Measurements from ENCODE around the gene GLRX5.
"Not testable (repeated sequence)": the region's sequence is repeated elsewhere in the genome, so short reads cannot be mapped to it uniquely, and the experiment has no call there.

Gene GLRX5

DNA sequence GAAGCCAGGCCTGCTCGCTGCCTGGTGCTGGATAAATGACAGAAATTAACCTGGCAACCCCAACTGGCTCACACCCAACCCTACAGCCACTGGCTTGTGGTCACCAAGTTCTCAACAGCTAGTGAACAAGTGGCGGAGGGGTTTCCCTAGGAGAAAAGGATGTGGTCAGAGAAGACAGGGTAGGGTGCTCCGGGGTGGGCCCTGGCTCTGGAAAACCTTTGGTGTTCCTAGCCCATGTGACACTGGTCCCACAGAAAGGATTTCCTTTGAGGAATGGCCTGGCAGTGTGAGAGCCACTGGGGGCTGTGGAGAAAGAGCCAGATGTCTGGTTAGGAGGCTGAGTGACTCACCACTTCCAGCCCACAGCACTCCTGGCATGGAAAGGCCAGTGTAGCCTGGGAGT, 27.1 kb upstream of the GLRX5 start:
- H3K27ac ChIP-seq = peak overlapping the region; percentile 16
- TF ChIP-seq ZFX (IDR thresholded peaks at IDR 0.05) = no peak
- TF ChIP-seq, protein P1, sequence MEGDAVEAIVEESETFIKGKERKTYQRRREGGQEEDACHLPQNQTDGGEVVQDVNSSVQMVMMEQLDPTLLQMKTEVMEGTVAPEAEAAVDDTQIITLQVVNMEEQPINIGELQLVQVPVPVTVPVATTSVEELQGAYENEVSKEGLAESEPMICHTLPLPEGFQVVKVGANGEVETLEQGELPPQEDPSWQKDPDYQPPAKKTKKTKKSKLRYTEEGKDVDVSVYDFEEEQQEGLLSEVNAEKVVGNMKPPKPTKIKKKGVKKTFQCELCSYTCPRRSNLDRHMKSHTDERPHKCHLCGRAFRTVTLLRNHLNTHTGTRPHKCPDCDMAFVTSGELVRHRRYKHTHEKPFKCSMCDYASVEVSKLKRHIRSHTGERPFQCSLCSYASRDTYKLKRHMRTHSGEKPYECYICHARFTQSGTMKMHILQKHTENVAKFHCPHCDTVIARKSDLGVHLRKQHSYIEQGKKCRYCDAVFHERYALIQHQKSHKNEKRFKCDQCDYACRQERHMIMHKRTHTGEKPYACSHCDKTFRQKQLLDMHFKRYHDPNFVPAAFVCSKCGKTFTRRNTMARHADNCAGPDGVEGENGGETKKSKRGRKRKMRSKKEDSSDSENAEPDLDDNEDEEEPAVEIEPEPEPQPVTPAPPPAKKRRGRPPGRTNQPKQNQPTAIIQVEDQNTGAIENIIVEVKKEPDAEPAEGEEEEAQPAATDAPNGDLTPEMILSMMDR (conservative IDR thresholded peaks at IDR 0.05) = no peak

DNA sequence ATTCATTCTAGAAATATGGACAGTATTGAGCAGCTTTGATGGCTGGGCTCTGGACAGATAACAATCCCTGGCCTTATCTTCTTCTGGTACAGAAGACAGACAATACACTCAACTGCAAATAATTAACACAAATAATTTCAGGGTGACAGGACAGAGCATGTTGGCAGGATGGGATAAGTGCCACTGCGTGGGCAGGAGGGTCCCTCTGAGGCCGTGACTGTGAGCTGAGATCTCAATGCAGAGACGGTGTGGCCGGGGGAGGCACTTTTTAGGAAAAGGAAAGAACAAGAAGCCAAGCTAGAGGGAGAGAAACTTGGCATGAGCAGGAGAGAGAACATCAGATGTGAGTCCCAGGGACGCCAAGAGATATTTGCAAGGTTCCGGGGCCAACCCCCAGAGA, 26.5 kb upstream of the GLRX5 start:
- no peak for TF ChIP-seq ZFX (IDR thresholded peaks at IDR 0.05)
- TF ChIP-seq, protein P1 (conservative IDR thresholded peaks at IDR 0.05) = no peak
- H3K27ac ChIP-seq = no peak overlapping the region

DNA sequence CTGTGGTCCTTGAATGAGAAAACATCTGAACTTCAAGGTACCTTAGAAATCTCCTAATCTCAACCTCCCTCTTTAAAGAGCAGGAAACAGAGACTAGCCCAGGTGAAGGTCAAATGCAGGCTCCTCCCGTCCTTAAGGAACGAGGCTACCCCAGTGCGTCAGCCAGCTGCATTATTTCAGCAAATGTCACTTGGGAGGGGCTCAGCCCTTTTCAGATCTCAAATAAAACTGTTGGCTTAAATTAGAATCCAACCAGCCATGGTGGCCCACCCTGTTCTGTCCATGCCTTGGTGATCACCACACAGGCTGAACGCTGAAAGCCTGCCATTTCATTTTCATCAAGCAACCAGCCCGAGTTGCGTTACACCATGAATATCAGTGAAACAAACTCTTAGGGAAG, 25.4 kb upstream of the GLRX5 start:
- no peak for TF ChIP-seq ZFX (IDR thresholded peaks at IDR 0.05)
- H3K27ac ChIP-seq = no peak overlapping the region

DNA sequence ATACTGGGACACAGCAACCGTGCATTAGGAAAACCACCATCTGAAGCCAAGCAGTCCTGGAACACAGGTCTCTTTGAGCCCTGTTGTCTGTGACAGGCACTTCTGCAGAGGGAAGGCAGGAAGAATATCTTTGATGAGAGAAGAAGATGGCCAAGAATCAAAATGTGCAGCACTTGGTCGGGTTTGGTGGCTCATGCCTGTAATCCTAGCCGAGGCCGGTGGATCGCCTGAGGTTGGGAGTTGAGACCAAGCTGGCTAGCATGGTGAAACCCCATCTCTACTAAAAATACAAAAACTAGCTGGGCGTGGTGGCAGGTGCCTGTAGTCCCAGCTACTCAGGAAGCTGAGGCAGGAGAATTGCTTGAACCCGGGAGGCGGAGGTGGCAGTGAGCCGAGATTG, 24.5 kb upstream of the GLRX5 start:
- H3K27ac ChIP-seq = not testable (repeated sequence)

DNA sequence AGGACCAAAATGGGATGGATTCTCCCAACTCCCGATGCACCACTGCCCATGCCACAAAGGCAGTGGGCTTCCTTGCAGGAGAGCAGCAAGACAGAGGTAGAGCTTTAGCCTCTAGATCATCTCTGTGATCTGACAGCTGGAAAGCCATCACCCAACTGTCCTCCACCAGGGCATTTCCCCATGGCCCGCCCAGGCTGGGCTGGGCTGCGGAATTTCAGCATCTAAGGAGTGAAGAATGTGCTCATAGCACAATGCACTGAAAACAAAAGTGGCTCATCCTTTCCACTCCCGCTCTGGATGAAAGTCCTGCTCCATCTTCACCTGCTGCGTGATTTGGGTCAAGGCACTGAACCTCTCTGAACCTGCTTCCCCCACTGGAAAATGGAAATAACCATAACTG, 24.0 kb upstream of the GLRX5 start:
- no peak overlapping the region for H3K27ac ChIP-seq
- TF ChIP-seq, protein P1 (conservative IDR thresholded peaks at IDR 0.05) = no peak
- TF ChIP-seq ZFX (IDR thresholded peaks at IDR 0.05) = no peak

DNA sequence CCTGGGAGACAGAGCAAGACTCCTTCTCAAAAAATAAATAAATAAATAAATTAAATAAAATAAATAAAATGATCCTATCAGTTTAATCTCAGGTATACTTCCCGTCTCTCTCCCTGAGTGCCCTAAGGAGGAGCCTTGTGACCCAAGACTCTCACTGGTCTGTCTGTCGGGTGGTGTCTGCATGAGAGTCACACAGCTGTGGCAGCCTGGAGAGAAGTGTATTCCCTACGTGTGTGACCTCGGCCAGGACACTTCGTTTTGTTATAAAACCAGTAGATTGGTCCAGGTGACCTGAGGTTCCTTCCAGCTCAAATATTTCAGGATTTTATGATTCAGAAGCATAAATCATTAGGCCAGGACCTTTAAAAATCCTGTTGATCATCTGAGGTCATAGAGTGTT, 23.2 kb upstream of the GLRX5 start:
- no peak overlapping the region for H3K27ac ChIP-seq

DNA sequence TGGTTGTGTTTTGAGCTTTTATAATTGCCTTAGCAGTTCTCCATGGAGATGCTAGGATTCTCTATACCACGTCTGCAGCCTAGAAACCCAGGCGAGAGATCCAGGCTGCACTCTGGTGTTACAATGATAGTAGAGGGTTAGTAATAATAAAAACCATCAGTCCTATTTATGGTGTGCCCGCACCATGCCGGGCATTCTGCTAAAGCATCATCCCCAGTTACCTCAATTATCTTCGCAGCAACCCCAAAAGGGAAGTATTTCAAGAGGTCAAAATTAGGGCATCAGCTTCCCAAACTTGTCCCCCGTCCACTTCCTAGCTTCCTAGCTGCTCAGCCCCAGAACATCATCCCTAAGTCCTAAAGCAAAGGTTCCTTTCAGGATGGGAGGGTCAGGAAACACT, 21.6 kb upstream of the GLRX5 start:
- TF ChIP-seq ZFX (IDR thresholded peaks at IDR 0.05) = no peak
- TF ChIP-seq, protein P1 (conservative IDR thresholded peaks at IDR 0.05) = no peak
- no peak overlapping the region for H3K27ac ChIP-seq

More for the DNA sequence above, 23.2 kb upstream of the GLRX5 start:
- TF ChIP-seq, protein P1 (conservative IDR thresholded peaks at IDR 0.05) = no peak
- TF ChIP-seq ZFX (IDR thresholded peaks at IDR 0.05) = no peak

DNA sequence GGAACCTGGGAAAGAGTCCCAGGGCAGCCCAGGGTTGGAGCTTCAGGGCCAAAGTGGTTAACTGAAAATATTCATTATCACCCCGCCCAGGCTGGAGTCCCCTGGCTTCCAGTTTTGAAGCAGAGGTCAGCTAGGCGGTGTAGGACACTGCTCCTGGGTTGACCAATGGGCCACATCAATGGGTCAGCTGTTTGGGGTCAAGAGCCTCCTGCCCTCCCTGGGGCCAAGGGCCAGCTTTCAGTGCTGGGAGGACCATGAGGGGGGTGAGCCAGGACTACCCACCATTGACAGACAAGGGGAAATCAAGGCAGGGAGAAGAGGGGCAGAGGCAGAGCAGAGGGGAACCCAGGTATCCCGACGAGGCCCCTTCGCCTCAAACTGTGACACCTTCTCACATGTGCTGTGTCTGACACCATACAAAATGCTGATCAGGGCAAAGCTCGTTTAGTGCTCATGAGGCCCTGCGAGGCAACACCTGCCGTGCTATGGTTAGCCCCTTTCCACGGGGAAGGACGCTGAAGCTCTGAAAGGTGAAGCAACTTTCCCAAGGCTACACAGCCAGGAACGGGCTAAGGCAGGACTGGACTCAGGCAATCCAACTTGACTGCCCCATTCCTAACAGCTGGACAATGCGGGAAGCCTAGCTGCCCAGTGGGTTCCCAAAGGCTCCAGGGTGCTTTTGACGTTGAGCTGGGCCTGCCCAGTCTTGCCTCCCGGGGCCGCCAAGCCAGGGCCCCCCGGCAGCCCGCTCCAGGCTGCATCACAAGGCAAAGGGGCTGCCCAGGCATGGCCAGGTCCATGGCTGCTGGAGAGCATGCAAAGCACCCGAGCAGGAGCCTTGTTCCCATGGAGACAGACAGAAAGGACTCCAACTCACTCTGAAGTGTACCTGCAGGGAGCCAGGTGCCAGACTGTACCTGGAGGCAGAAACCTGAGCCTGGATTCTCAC, 20.4 kb upstream of the GLRX5 start:
- TF ChIP-seq ZFX (IDR thresholded peaks at IDR 0.05) = no peak
- TF ChIP-seq, protein P1 (conservative IDR thresholded peaks at IDR 0.05) = no peak
- H3K27ac ChIP-seq = no peak overlapping the region

Measured in C4-2B (cell line).